GM18505 (cell line): ENCODE measurements around the gene TMEM38A.

Experiments
- ATAC-seq: cut with Tn5 transposase; IDR thresholded peaks from one replicate; pipeline ENCODE4 v1.9.1; 2021; ENCODE audit not compliant: unreplicated experiment
- POLR2A ChIP-seq: IDR thresholded peaks from 4 replicates; pipeline ENCODE4 v1.6.1; 2011; ENCODE audit warnings: borderline replicate concordance; ENCODE audit not compliant: insufficient read depth, insufficient read length; ENCODE audit errors: extremely low read depth

TMEM38A gene

GRCh38 chr19:16625163-16625958, 35.6 kb upstream of the TMEM38A start:
- ATAC-seq, result no peak
- no peak for TF ChIP-seq POLR2A

GRCh38 chr19:16626796-16627192, 34.1 kb upstream of the TMEM38A start:
- no peak for ATAC-seq
- no peak for TF ChIP-seq POLR2A

- ATAC-seq, result peak; percentile 6
- no peak for TF ChIP-seq POLR2A
These were observed 33.6 kb upstream of the TMEM38A start for GRCh38 chr19:16627193-16627927.

GRCh38 chr19:16627928-16628182, 33.1 kb upstream of the TMEM38A start:
- TF ChIP-seq POLR2A, result no peak

GRCh38 chr19:16628183-16628983, 32.6 kb upstream of the TMEM38A start, which contains the start of gene MED26:
TSS of gene MED26 (minus strand) at chr19:16628204. CDS start at chr19:16627943, 261 bp downstream.
- TF ChIP-seq POLR2A, result peak; percentile 88

More at GRCh38 chr19:16627928-16628182, 33.1 kb upstream of the TMEM38A start:
- ATAC-seq, result no peak

GRCh38 chr19:16628984-16629691, 31.8 kb upstream of the TMEM38A start:
- ATAC-seq, result no peak

More at GRCh38 chr19:16628183-16628983, 32.6 kb upstream of the TMEM38A start, which contains the start of gene MED26:
- peak; percentile 85 for ATAC-seq

GRCh38 chr19:16631465-16631864, 29.5 kb upstream of the TMEM38A start:
- TF ChIP-seq POLR2A, result no peak
- no peak for ATAC-seq

More at GRCh38 chr19:16628984-16629691, 31.8 kb upstream of the TMEM38A start:
- TF ChIP-seq POLR2A, result no peak

- TF ChIP-seq POLR2A, result no peak
- no peak for ATAC-seq
These were observed 23.4 kb upstream of the TMEM38A start for GRCh38 chr19:16637535-16637934.

GRCh38 chr19:16638666-16639065, 22.3 kb upstream of the TMEM38A start:
- no peak for TF ChIP-seq POLR2A
- ATAC-seq, result no peak

GRCh38 chr19:16640951-16641350, 20.0 kb upstream of the TMEM38A start:
- no peak for ATAC-seq
- no peak for TF ChIP-seq POLR2A

- no peak for TF ChIP-seq POLR2A
- no peak for ATAC-seq
These were observed 19.2 kb upstream of the TMEM38A start for GRCh38 chr19:16641695-16642094.

GRCh38 chr19:16645140-16645539, 15.8 kb upstream of the TMEM38A start:
- no peak for TF ChIP-seq POLR2A

GRCh38 chr19:16649734-16650133, 11.2 kb upstream of the TMEM38A start:
- ATAC-seq, result no peak
- TF ChIP-seq POLR2A, result no peak

More at GRCh38 chr19:16645140-16645539, 15.8 kb upstream of the TMEM38A start:
- ATAC-seq, result no peak
